ENCODE results near the gene HTR2B.
"Not testable (repeated sequence)": the region's sequence is repeated elsewhere in the genome, so short reads cannot be mapped to it uniquely, and the experiment has no call there.

The HTR2B gene

GRCh38 chr2:231069379-231070054, 55.3 kb downstream of the HTR2B start:
- H2BK120ac ChIP-seq (ENCODE audit: low read depth, low read length): no peak overlapping the region

GRCh38 chr2:231068525-231069222, 56.2 kb downstream of the HTR2B start:
- Histone ChIP-seq H4K8ac (ENCODE audit: low read depth, low read length) (no peak overlapping the region), H3K36me3 (ENCODE audit: control insufficient read depth, insufficient read depth, low read length) (peaks cover 1% of the 10 kb centered on the region), H3K4ac (ENCODE audit: low read depth, low read length) (no peak overlapping the region), H2BK120ac (ENCODE audit: low read depth, low read length) (no peak overlapping the region), H3K23ac (ENCODE audit: low read length) (no peak overlapping the region), H2AK5ac (ENCODE audit: low read length) (no peak overlapping the region), H2BK15ac (replicated peaks; ENCODE audit: low read depth) (no peak overlapping the region), H3K27me3 (ENCODE audit: insufficient read depth, low read length, poor library complexity) (no peaks in the 10 kb centered on the region), H2BK5ac (ENCODE audit: low read length) (no peak overlapping the region), H3K79me2 (ENCODE audit: control insufficient read depth, insufficient read depth, low read length) (no peaks in the 10 kb centered on the region), H3K4me3 (ENCODE audit: low read length) (no peak overlapping the region), H3K18ac (ENCODE audit: low read length) (no peak overlapping the region), H3K9ac (ENCODE audit: low read length) (no peak overlapping the region), H3K56ac (ENCODE audit: low read length) (no peak overlapping the region), H3K27ac (ENCODE audit: low read depth, low read length) (no peak overlapping the region), H4K5ac (ENCODE audit: low read length) (no peak overlapping the region), H3K79me1 (ENCODE audit: low read length) (peaks cover 1% of the 10 kb centered on the region), H3K4me2 (ENCODE audit: low read length) (no peak overlapping the region), H3K4me1 (ENCODE audit: control insufficient read depth, low read depth, low read length) (no peaks in the 10 kb centered on the region)
- WGBS (ENCODE audit: extremely low coverage, insufficient coverage, low lambda C conversion rate): no CpG with 5 or more reads among the region's 5 CpGs
- DNase-seq: no peak

More at GRCh38 chr2:231069379-231070054, 55.3 kb downstream of the HTR2B start:
- no peak for DNase-seq
- Histone ChIP-seq H3K4me2 (ENCODE audit: low read length) (no peak overlapping the region), H2BK15ac (replicated peaks; ENCODE audit: low read depth) (no peak overlapping the region), H3K79me2 (ENCODE audit: control insufficient read depth, insufficient read depth, low read length) (no peaks in the 10 kb centered on the region), H3K4ac (ENCODE audit: low read depth, low read length) (no peak overlapping the region), H3K23ac (ENCODE audit: low read length) (no peak overlapping the region), H3K27me3 (ENCODE audit: insufficient read depth, low read length, poor library complexity) (no peaks in the 10 kb centered on the region), H2BK5ac (ENCODE audit: low read length) (no peak overlapping the region), H3K4me3 (ENCODE audit: low read length) (no peak overlapping the region), H3K79me1 (ENCODE audit: low read length) (no peaks in the 10 kb centered on the region), H2AK5ac (ENCODE audit: low read length) (no peak overlapping the region), H3K9ac (ENCODE audit: low read length) (no peak overlapping the region), H3K18ac (ENCODE audit: low read length) (no peak overlapping the region), H3K56ac (ENCODE audit: low read length) (no peak overlapping the region), H3K27ac (ENCODE audit: low read depth, low read length) (no peak overlapping the region), H3K4me1 (ENCODE audit: control insufficient read depth, low read depth, low read length) (no peaks in the 10 kb centered on the region), H4K5ac (ENCODE audit: low read length) (no peak overlapping the region), H4K8ac (ENCODE audit: low read depth, low read length) (no peak overlapping the region), H3K36me3 (ENCODE audit: control insufficient read depth, insufficient read depth, low read length) (peaks cover 1% of the 10 kb centered on the region)
- WGBS (ENCODE audit: extremely low coverage, insufficient coverage, low lambda C conversion rate): no CpG with 5 or more reads among the region's 1 CpG

GRCh38 chr2:231067531-231067930, 57.3 kb downstream of the HTR2B start:
- H2BK5ac ChIP-seq (ENCODE audit: low read length); H3K4ac ChIP-seq (ENCODE audit: low read depth, low read length); H3K4me1 ChIP-seq (ENCODE audit: control insufficient read depth, low read depth, low read length); H4K8ac ChIP-seq (ENCODE audit: low read depth, low read length); H3K27ac ChIP-seq (ENCODE audit: low read depth, low read length); H2AK5ac ChIP-seq (ENCODE audit: low read length); H3K79me2 ChIP-seq (ENCODE audit: control insufficient read depth, insufficient read depth, low read length); H3K36me3 ChIP-seq (ENCODE audit: control insufficient read depth, insufficient read depth, low read length); H3K4me2 ChIP-seq (ENCODE audit: low read length); H3K23ac ChIP-seq (ENCODE audit: low read length); H3K4me3 ChIP-seq (ENCODE audit: low read length); H4K5ac ChIP-seq (ENCODE audit: low read length); H3K9ac ChIP-seq (ENCODE audit: low read length); H2BK15ac ChIP-seq (replicated peaks; ENCODE audit: low read depth); H3K18ac ChIP-seq (ENCODE audit: low read length); H2BK120ac ChIP-seq (ENCODE audit: low read depth, low read length); H3K27me3 ChIP-seq (ENCODE audit: insufficient read depth, low read length, poor library complexity); H3K56ac ChIP-seq (ENCODE audit: low read length); H3K79me1 ChIP-seq (ENCODE audit: low read length); DNase-seq: not testable (repeated sequence)
- WGBS (ENCODE audit: extremely low coverage, insufficient coverage, low lambda C conversion rate): no CpG with 5 or more reads among the region's 8 CpGs

- Histone ChIP-seq H3K79me2 (ENCODE audit: control insufficient read depth, insufficient read depth, low read length) (peaks cover 4% of the 10 kb centered on the region), H3K18ac (ENCODE audit: low read length) (no peak overlapping the region), H3K27ac (ENCODE audit: low read depth, low read length) (no peak overlapping the region), H3K4me1 (ENCODE audit: control insufficient read depth, low read depth, low read length) (no peaks in the 10 kb centered on the region), H2BK15ac (replicated peaks; ENCODE audit: low read depth) (no peak overlapping the region), H4K5ac (ENCODE audit: low read length) (no peak overlapping the region), H3K9ac (ENCODE audit: low read length) (no peak overlapping the region), H3K4me3 (ENCODE audit: low read length) (no peak overlapping the region), H3K56ac (ENCODE audit: low read length) (no peak overlapping the region), H2BK5ac (ENCODE audit: low read length) (no peak overlapping the region), H3K36me3 (ENCODE audit: control insufficient read depth, insufficient read depth, low read length) (peaks cover 1% of the 10 kb centered on the region), H2AK5ac (ENCODE audit: low read length) (no peak overlapping the region), H3K4ac (ENCODE audit: low read depth, low read length) (no peak overlapping the region), H3K4me2 (ENCODE audit: low read length) (no peak overlapping the region), H2BK120ac (ENCODE audit: low read depth, low read length) (no peak overlapping the region), H3K79me1 (ENCODE audit: low read length) (peaks cover 1% of the 10 kb centered on the region), H3K23ac (ENCODE audit: low read length) (no peak overlapping the region), H4K8ac (ENCODE audit: low read depth, low read length) (no peak overlapping the region), H3K27me3 (ENCODE audit: insufficient read depth, low read length, poor library complexity) (no peaks in the 10 kb centered on the region)
- DNase-seq: no peak
- WGBS (ENCODE audit: extremely low coverage, insufficient coverage, low lambda C conversion rate): no CpG with 5 or more reads among the region's 1 CpG
These were observed 58.9 kb downstream of the HTR2B start for GRCh38 chr2:231065966-231066365.

GRCh38 chr2:231063347-231063746, 61.5 kb downstream of the HTR2B start:
- H3K18ac ChIP-seq (ENCODE audit: low read length): no peak overlapping the region
- no peaks in the 10 kb centered on the region for H3K36me3 ChIP-seq (ENCODE audit: control insufficient read depth, insufficient read depth, low read length)
- no peak overlapping the region for H3K4me2 ChIP-seq (ENCODE audit: low read length)
- no peak overlapping the region for H3K56ac ChIP-seq (ENCODE audit: low read length)
- no peak for DNase-seq
- no peak overlapping the region for H2BK5ac ChIP-seq (ENCODE audit: low read length)
- peaks cover 26% of the 10 kb centered on the region for H3K79me2 ChIP-seq (ENCODE audit: control insufficient read depth, insufficient read depth, low read length)
- H3K23ac ChIP-seq (ENCODE audit: low read length): no peak overlapping the region
- H3K4ac ChIP-seq (ENCODE audit: low read depth, low read length): no peak overlapping the region
- no peak overlapping the region for H4K8ac ChIP-seq (ENCODE audit: low read depth, low read length)
- H3K27me3 ChIP-seq (ENCODE audit: insufficient read depth, low read length, poor library complexity): no peaks in the 10 kb centered on the region
- H3K79me1 ChIP-seq (ENCODE audit: low read length): peaks cover 7% of the 10 kb centered on the region
- no peaks in the 10 kb centered on the region for H3K4me1 ChIP-seq (ENCODE audit: control insufficient read depth, low read depth, low read length)
- H3K27ac ChIP-seq (ENCODE audit: low read depth, low read length): no peak overlapping the region
- no peak overlapping the region for H3K4me3 ChIP-seq (ENCODE audit: low read length)
- no peak overlapping the region for H2BK120ac ChIP-seq (ENCODE audit: low read depth, low read length)
- H3K9ac ChIP-seq (ENCODE audit: low read length): no peak overlapping the region
- no CpG with 5 or more reads among the region's 1 CpG for WGBS (ENCODE audit: extremely low coverage, insufficient coverage, low lambda C conversion rate)
- no peak overlapping the region for H2AK5ac ChIP-seq (ENCODE audit: low read length)
- no peak overlapping the region for H4K5ac ChIP-seq (ENCODE audit: low read length)
- no peak overlapping the region for H2BK15ac ChIP-seq (replicated peaks; ENCODE audit: low read depth)

Data from mesendoderm (in vitro differentiated cells).